BE2C (cell line): ENCODE measurements around the gene MAN2B1.

Experiments
- DNase-seq: peaks from one replicate; pipeline ENCODE4 v3.0.0-alpha.2; 2020
- H3K27me3 ChIP-seq: fragments of 250-450 bp; sonication (Bioruptor Pico); 2 replicates; pipeline ENCODE4 v1.5.1; 2020; ENCODE audit warnings: mild to moderate bottlenecking
- H3K36me3 ChIP-seq: fragments of 250-450 bp; sonication (Bioruptor Pico); 2 replicates; pipeline ENCODE4 v1.5.1; 2020; ENCODE audit warnings: mild to moderate bottlenecking
- H3K4me1 ChIP-seq: fragments of 250-450 bp; sonication (Bioruptor Pico); 2 replicates; pipeline ENCODE4 v1.5.1; 2020
- H3K4me3 ChIP-seq: 2 replicates; pipeline ENCODE4 v1.5.1; 2011; ENCODE audit warnings: low read depth, low read length
- H3K9me3 ChIP-seq: fragments of 250-450 bp; sonication (Bioruptor Pico); 2 replicates; pipeline ENCODE4 v1.5.1; 2020
- CTCF ChIP-seq: IDR thresholded peaks from 2 replicates; pipeline ENCODE4 v1.5.1; 2012; ENCODE audit warnings: mild to moderate bottlenecking, low read depth, low read length

MAN2B1 gene

GRCh38 chr19:12670159-12670928 lies 3.8 kb upstream of the MAN2B1 start:
- TF ChIP-seq CTCF = no peak
- H3K36me3 ChIP-seq = peaks cover 36% of the 10 kb centered on the region
- DNase-seq = no peak

GRCh38 chr19:12669270-12670158 lies 3.0 kb upstream of the MAN2B1 start:
- DNase-seq = peak; percentile 78
- no peak for TF ChIP-seq CTCF
- H3K27me3 ChIP-seq = no peaks in the 10 kb centered on the region
- H3K4me3 ChIP-seq = peak overlapping the region; percentile 81
- H3K36me3 ChIP-seq = peaks cover 34% of the 10 kb centered on the region
- H3K9me3 ChIP-seq = no peaks in the 10 kb centered on the region
- no peaks in the 10 kb centered on the region for H3K4me1 ChIP-seq

More at GRCh38 chr19:12670159-12670928, 3.8 kb upstream of the MAN2B1 start:
- Histone ChIP-seq H3K4me3 (peak overlapping the region; percentile 81), H3K4me1 (no peaks in the 10 kb centered on the region), H3K27me3 (no peaks in the 10 kb centered on the region), H3K9me3 (no peaks in the 10 kb centered on the region)

- no peak for DNase-seq
Measured at GRCh38 chr19:12668932-12669269, 2.4 kb upstream of the MAN2B1 start.

GRCh38 chr19:12668346-12668745 lies 1.8 kb upstream of the MAN2B1 start:
- no peaks in the 10 kb centered on the region for H3K4me1 ChIP-seq
- H3K9me3 ChIP-seq = no peaks in the 10 kb centered on the region
- peak overlapping the region; percentile 81 for H3K4me3 ChIP-seq
- no peaks in the 10 kb centered on the region for H3K27me3 ChIP-seq
- no peak for DNase-seq
- TF ChIP-seq CTCF = no peak
- peaks cover 24% of the 10 kb centered on the region for H3K36me3 ChIP-seq

More at GRCh38 chr19:12668932-12669269, 2.4 kb upstream of the MAN2B1 start:
- Histone ChIP-seq H3K4me1 (no peaks in the 10 kb centered on the region), H3K27me3 (no peaks in the 10 kb centered on the region), H3K4me3 (peak overlapping the region; percentile 81), H3K36me3 (peaks cover 28% of the 10 kb centered on the region), H3K9me3 (no peaks in the 10 kb centered on the region)
- no peak for TF ChIP-seq CTCF

- Histone ChIP-seq H3K36me3 (peaks cover 22% of the 10 kb centered on the region), H3K4me3 (peak overlapping the region; percentile 81), H3K4me1 (no peaks in the 10 kb centered on the region), H3K27me3 (no peaks in the 10 kb centered on the region), H3K9me3 (no peaks in the 10 kb centered on the region)
- no peak for TF ChIP-seq CTCF
- DNase-seq = no peak
Measured at GRCh38 chr19:12667731-12668302, 1.3 kb upstream of the MAN2B1 start.
